Lower leg skin (tissue), 4 donors: ENCODE results near the gene PANK4. TPM values are rescaled to one million over a fixed set of nuclear protein-coding genes. Genes with fewer than 3 reads are reported as not detected.

ENCODE experiments used
- DNase-seq, 2 donors: peaks; one replicate each; pipeline ENCODE4 v3.0.0-alpha.2; 2019; ENCODE audit warnings: low spot score in 2 of 2
- H3K4me3 ChIP-seq: fragments of 200-600 bp; sonication (generic); 2 replicates; pipeline ENCODE4 v1.5.1; 2017; ENCODE audit warnings: mild to moderate bottlenecking, low read depth; ENCODE audit not compliant: poor library complexity, severe bottlenecking
- POLR2A ChIP-seq, 2 donors: fragments of 450-650 bp; IDR thresholded peaks; one replicate each; pipeline ENCODE4 v1.6.1; 2016 to 2017; ENCODE audit warnings: antibody characterized with exemption in 2 of 2, mild to moderate bottlenecking in 1 of 2, moderate library complexity in 1 of 2
- WGBS, 2 donors: methylation state at CpG; one replicate each; pipeline ENCODE4 v1.1.5; 2018; 5-methylcytosine and 5-hydroxymethylcytosine counted together
- intact Hi-C: fragments of 100-400 bp; cut with DNase I; formaldehyde crosslinking; loops from one replicate; pipeline ENCODE4 v1.15.0; 2023; ENCODE audit warnings: low total_unique reads
- total RNA-seq, 4 donors: library from RNA; depleted of rRNA; stranded (reverse); fragments of >200 nt; gene quantifications; one replicate each; pipeline ENCODE4 v1.1.0, GENCODE V29; 2016
- TF ChIP-seq, protein P1 (sequence below), 3 donors: fragments of 450-650 bp; IDR thresholded peaks; one replicate each; pipeline ENCODE4 v1.5.1; 2016; ENCODE audit warnings: antibody characterized with exemption in 3 of 3, mild to moderate bottlenecking in 3 of 3, moderate library complexity in 2 of 3

The PANK4 gene
- total RNA-seq, 4 donors from 2014 or later, result 26.8 to 34.7 (median 32.5) TPM

DNA sequence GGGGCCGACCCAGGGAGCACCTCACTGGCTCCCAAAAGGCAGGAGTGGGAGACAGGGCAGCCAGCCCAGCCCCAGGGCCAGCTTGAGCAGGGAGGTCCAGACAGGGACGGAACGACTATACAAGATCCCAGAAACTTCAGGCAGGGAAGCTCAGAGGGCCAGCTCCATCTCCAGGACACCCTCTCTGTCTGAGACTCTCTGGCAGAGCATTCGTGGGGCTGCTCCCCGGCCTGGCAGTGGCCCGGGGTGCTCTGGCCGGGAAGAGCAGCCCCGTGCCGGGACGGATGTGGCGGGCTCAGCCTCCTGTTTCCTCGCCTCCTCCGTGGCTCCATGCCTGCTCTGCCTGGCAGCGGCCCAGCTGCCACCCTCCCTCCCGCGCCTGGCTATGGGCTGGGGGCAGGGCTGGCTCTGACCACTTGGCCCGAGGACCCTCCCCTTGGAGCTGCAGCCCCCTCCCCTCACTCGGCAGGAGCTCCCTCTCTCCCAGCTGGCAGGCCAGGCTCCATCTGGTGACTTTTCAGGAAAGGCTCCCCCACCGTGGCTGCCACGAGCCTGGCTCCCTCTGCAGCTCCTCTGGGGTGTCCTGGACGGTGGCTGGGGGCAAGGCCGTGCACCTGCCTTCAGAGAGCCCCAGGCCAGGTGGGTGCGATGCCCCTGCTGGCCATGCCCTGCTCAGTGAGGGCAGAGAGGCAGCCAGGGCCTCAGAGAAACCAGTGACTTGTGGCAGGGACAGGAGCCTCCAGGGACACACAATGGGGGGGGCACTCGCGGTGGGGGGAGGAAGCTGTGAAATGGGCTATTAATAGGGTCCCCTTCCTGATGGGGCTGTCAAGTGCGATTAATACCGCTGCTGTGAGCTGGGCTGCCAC, 55.9 kb downstream of the PANK4 start:
- no peak overlapping the region for H3K4me3 ChIP-seq
- TF ChIP-seq, protein P1, sequence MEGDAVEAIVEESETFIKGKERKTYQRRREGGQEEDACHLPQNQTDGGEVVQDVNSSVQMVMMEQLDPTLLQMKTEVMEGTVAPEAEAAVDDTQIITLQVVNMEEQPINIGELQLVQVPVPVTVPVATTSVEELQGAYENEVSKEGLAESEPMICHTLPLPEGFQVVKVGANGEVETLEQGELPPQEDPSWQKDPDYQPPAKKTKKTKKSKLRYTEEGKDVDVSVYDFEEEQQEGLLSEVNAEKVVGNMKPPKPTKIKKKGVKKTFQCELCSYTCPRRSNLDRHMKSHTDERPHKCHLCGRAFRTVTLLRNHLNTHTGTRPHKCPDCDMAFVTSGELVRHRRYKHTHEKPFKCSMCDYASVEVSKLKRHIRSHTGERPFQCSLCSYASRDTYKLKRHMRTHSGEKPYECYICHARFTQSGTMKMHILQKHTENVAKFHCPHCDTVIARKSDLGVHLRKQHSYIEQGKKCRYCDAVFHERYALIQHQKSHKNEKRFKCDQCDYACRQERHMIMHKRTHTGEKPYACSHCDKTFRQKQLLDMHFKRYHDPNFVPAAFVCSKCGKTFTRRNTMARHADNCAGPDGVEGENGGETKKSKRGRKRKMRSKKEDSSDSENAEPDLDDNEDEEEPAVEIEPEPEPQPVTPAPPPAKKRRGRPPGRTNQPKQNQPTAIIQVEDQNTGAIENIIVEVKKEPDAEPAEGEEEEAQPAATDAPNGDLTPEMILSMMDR (IDR thresholded peaks at IDR 0.05), result no peak
- no peak for TF ChIP-seq POLR2A (IDR thresholded peaks at IDR 0.05)
- intact Hi-C loops, result no loop called here
- DNase-seq, result no peak
- 41 to 48% methylated on average over 15 to 24 of the region's 27 CpGs for WGBS, 2 donors

DNA sequence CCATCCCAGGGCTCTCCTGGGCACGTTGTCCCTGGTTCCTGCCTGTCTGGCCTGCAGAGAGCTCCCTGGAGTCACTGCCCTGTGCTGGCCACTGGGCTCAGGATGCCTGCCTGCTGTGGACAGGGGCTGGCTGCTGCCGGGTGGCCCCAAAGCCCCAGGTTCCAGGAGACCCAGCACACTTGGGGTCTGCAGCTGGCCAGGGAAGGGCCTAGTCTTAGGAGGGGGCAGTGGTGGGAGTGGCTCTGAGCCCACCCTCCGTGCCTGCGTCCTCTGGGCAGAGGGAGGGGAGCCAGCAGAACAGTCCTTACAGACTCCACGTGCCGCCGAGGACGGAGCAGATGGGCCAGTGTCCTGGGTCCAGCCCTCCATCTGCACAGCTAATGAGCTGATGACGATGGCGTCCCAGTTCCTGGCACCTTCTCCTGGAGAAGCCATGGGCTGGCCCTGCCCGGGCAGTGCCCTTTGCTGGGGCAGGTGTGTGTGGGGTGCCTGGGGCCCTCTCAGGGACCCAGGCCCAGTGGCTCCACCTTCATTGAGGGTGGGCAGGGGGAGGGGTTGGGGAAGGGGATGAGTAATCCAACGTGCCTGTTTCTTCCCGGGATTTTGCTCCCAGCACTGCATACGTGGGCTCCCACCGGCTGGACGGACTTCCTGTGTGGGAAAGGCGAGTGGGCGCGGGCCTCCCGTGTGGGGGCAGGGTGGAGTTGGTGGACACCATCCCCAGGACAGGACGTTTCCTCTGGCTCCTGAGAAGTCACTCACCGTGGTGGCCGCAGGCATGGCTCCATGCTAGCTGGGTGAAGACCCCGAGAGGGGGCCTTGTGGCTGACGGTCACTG, 57.1 kb downstream of the PANK4 start:
- H3K4me3 ChIP-seq, result no peak overlapping the region
- no peak for DNase-seq
- no peak for TF ChIP-seq POLR2A (IDR thresholded peaks at IDR 0.05)
- TF ChIP-seq, protein P1 (IDR thresholded peaks at IDR 0.05), result no peak
- intact Hi-C loops, result no loop called here
- WGBS, 2 donors, result 64 to 70% methylated on average over 15 to 22 of the region's 25 CpGs

DNA sequence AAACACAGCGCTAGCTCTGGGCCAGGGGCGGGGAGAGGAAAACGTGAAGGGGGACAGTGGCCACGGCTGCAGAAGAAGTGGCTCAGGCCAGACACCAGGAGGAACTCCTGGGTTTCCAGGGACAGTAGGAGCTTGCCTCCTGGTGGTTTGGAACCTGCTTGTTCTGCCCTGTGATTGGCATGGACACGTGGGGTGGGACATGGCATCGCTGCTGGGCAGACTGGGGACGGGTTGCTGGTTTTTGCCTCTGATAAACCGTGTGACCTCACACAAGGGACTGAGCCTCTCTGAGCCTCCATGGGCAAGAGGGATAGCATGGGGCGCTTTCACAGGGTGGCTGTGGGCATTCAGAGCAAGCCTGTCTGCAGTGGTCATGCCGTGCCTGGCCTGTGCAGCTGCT, 57.9 kb downstream of the PANK4 start:
- DNase-seq, result no peak
- H3K4me3 ChIP-seq, result no peak overlapping the region
- 56 to 65% methylated on average over 9 to 10 of the region's 10 CpGs for WGBS, 2 donors
- intact Hi-C loops, result no loop called here
- TF ChIP-seq, protein P1 (IDR thresholded peaks at IDR 0.05), result no peak
- no peak for TF ChIP-seq POLR2A (IDR thresholded peaks at IDR 0.05)

DNA sequence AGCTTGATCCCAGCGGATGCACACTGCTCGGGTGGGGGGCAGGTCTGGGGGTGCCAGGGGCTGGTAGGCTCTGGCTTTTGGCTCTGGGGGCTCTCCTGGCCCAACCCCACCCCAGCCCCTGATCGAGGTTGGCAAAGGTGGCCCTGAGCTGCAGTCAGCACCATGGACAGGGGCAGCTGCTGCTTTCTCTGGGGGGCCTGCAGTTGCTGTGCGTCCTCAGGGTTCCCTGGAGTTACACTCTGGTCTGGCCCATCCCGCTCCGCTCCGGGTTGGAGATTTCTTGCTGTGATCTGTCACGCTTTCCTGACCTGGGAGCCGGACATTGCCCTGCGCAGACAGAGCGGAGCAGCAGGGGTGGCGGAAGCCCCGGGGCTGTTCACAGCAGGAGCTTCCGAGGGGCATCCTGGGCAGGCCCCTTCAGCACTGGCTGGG, 58.3 kb downstream of the PANK4 start:
- TF ChIP-seq, protein P1 (IDR thresholded peaks at IDR 0.05), result no peak
- TF ChIP-seq POLR2A (IDR thresholded peaks at IDR 0.05), result no peak
- 26 to 67% methylated on average over 8 to 12 of the region's 14 CpGs for WGBS, 2 donors
- H3K4me3 ChIP-seq, result no peak overlapping the region
- no peak for DNase-seq
- intact Hi-C loops, result no loop called here

DNA sequence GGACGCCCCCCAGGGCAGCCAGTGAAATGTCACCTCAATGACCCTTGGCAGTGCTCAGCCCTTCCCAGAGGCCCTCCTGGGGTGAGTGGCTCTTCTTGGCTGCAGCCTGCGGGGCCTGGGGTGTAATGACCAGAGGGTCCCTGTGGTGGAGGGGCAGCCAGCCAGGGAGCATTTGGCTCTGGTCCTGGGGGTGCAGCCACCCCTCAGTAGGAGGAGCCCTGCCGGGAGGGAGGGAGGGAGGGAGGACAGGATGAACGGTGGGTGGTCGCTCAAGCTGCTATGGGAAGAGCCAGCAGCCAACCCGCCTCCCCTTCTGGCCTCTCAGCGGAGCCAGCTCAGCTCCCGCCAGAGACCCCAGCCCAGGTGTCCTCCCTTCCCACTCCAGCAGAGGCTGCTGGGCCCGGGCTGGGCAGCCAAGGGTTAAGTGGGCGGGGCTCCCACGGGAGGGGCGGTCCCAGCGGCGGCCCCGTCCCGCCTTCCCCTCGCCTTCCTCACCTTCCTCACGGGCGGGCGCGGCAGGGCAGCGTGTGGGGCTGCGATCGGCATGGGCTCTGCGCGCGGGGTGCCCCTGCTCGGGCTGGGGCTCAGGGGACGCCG, 59.3 kb downstream of the PANK4 start:
- no peak overlapping the region for H3K4me3 ChIP-seq
- WGBS, 2 donors, result 4 to 19% methylated on average over 10 to 14 of the region's 30 CpGs

More for the DNA sequence above, 59.3 kb downstream of the PANK4 start:
- TF ChIP-seq, protein P1 (IDR thresholded peaks at IDR 0.05), result no peak
- no peak for TF ChIP-seq POLR2A (IDR thresholded peaks at IDR 0.05)
- DNase-seq, result no peak
- intact Hi-C loops, result no loop called here
